Psoas muscle (tissue), 8 donors: ENCODE results near the gene TDO2. TPM values are rescaled to one million over a fixed set of nuclear protein-coding genes. Genes with fewer than 3 reads are reported as not detected.
"Not testable (repeated sequence)": the region's sequence is repeated elsewhere in the genome, so short reads cannot be mapped to it uniquely, and the experiment has no call there.

Experiments
- ATAC-seq, 4 donors: fragments of 200-7000 bp; cut with Tn5 transposase; one replicate each; pipeline ENCODE4 v1.9.1; 2020; ENCODE audit warnings: moderate library complexity in 3 of 4, mild to moderate bottlenecking in 2 of 4
- DNase-seq, 2 donors: peaks; one replicate each; pipeline ENCODE4 v3.0.0-alpha.2; 2020
- H3K27ac ChIP-seq: fragments of 200-600 bp; one replicate; pipeline ENCODE4 v1.8.0; 2022
- H3K27me3 ChIP-seq, 3 donors: fragments of 200-600 bp in 1 of 3; one replicate each; pipeline versions ENCODE4 v1.6.1 to v1.8.0; 2013 to 2022; ENCODE audit warnings: low read length in 2 of 3, mild to moderate bottlenecking in 2 of 3, moderate library complexity in 1 of 3; ENCODE audit not compliant: insufficient read depth in 3 of 3
- H3K36me3 ChIP-seq, 2 donors: fragments of 200-600 bp in 1 of 2; one replicate each; pipeline versions ENCODE4 v1.6.1 to v1.8.0; 2013 to 2022; ENCODE audit warnings: low read depth in 1 of 2, mild to moderate bottlenecking in 1 of 2, moderate library complexity in 1 of 2; ENCODE audit not compliant: insufficient read depth in 1 of 2
- H3K4me1 ChIP-seq: fragments of 200-600 bp; one replicate; pipeline ENCODE4 v1.8.0; 2022
- H3K4me3 ChIP-seq: fragments of 200-600 bp; one replicate; pipeline ENCODE4 v1.8.0; 2022; ENCODE audit warnings: mild to moderate bottlenecking
- H3K9me3 ChIP-seq: fragments of 200-600 bp; one replicate; pipeline ENCODE4 v1.8.0; 2022
- CTCF ChIP-seq: fragments of 200-600 bp; IDR thresholded peaks from one replicate; pipeline ENCODE4 v1.8.0; 2022; ENCODE audit warnings: antibody characterized with exemption
- WGBS, 3 donors: extraction: QIAGEN DNeasy Blood & Tissue Kit; methylation state at CpG; one replicate each; pipeline versions ENCODE4 v1.1.6 to v1.1.7; 2013; 5-methylcytosine and 5-hydroxymethylcytosine counted together
- intact Hi-C, 2 donors: fragments of 100-400 bp; cut with DNase I; formaldehyde crosslinking; loops; one replicate each; pipeline versions ENCODE4 v1.11.0 to v1.14.2; 2022
- polyA plus RNA-seq, 3 donors: library from polyadenylated mRNA; stranded (reverse); fragments of 200-250 nt; gene quantifications; one replicate each; pipeline ENCODE4 v1.2.3, GENCODE V29; 2013
- total RNA-seq, 4 donors: library from RNA; stranded (reverse); fragmentation: NEBNext Ultra II Directional in 2 of 4; extraction: Animal tissue kit (Norgen Biotek cat#: 25700) in 2 of 4; gene quantifications; one replicate each; pipeline versions ENCODE4 v1.2.1 to v1.2.4, GENCODE V29; 2021 to 2023
- donor health status: healthy with polysubstance abuse.
- donor health status: DM: no; HTN: no; CAD: no; lungs with moderate emphysema.
- donor health status: Bipolar disorder and iron deficiency.
- donor health status: healthy.
- donor health status: DM: yes; HTN: yes; CAD: no.
- donor health status: DM: no; HTN: no; CAD: no.
- donor health status: DM: no; HTN: no; CAD: no.
- donor health status: DM: yes; HTN: yes; CAD: no.

The TDO2 gene
- total and polyA plus RNA-seq, 7 donors = 0.04 to 0.35 (median 0.21) TPM; not detected in 4

- Histone ChIP-seq H3K4me1 (no peaks in the 10 kb centered on the region), H3K27ac (no peak overlapping the region), H3K9me3 (no peaks in the 10 kb centered on the region), H3K36me3 (no peaks in the 10 kb centered on the region), H3K27me3 (no peaks in the 10 kb centered on the region), H3K4me3 (no peak overlapping the region)
- DNase-seq = no peak
- ATAC-seq = no peak
- 91 to 100% (median 100%) methylated on average over 1 of the region's 1 CpG for WGBS, 3 donors
- TF ChIP-seq CTCF = no peak
- intact Hi-C loops = no loop called here
These were observed 18.1 kb downstream of the TDO2 start for GRCh38 chr4:155921597-155921996.

- Histone ChIP-seq H3K36me3 (peaks cover 0 to 5% of the 10 kb centered on the region in 2 donors), H3K9me3 (no peaks in the 10 kb centered on the region), H3K27ac (no peak overlapping the region), H3K27me3 (no peaks in the 10 kb centered on the region), H3K4me3 (no peak overlapping the region), H3K4me1 (no peaks in the 10 kb centered on the region)
- DNase-seq = no peak
- intact Hi-C loops = no loop called here
- WGBS, 3 donors = 40 to 73% (median 50%) methylated on average over 3 of the region's 3 CpGs
- TF ChIP-seq CTCF = no peak
- no peak for ATAC-seq
These were observed 21.1 kb downstream of the TDO2 start for GRCh38 chr4:155924637-155925036.

- no peak overlapping the region for H3K4me3 ChIP-seq
- intact Hi-C loops = no loop called here
- DNase-seq (no peak), ATAC-seq (no peak)
- H3K9me3 ChIP-seq = no peaks in the 10 kb centered on the region
- 96 to 100% (median 98%) methylated on average over 3 of the region's 3 CpGs for WGBS, 3 donors
- H3K4me1 ChIP-seq = no peaks in the 10 kb centered on the region
- H3K36me3 ChIP-seq = peaks cover 0 to 5% of the 10 kb centered on the region in 2 donors
- H3K27me3 ChIP-seq = no peaks in the 10 kb centered on the region
- H3K27ac ChIP-seq = no peak overlapping the region
- TF ChIP-seq CTCF = no peak
These were observed 26.3 kb downstream of the TDO2 start for GRCh38 chr4:155929833-155930232.

- Histone ChIP-seq H3K4me1 (no peaks in the 10 kb centered on the region), H3K4me3 (no peak overlapping the region), H3K36me3 (peaks cover 0 to 5% of the 10 kb centered on the region in 2 donors), H3K27ac (no peak overlapping the region), H3K27me3 (no peaks in the 10 kb centered on the region), H3K9me3 (no peaks in the 10 kb centered on the region)
- intact Hi-C loops = no loop called here
- DNase-seq (no peak), ATAC-seq (no peak)
- WGBS, 3 donors = 77 to 89% (median 88%) methylated on average over 2 of the region's 2 CpGs
- no peak for TF ChIP-seq CTCF
These were observed 26.8 kb downstream of the TDO2 start for GRCh38 chr4:155930330-155930729.

- no peak for TF ChIP-seq CTCF
- WGBS, 3 donors = 96 to 97% (median 97%) methylated on average over 4 of the region's 4 CpGs
- ATAC-seq (no peak), DNase-seq (no peak)
- Histone ChIP-seq H3K36me3 (peaks cover 0 to 5% of the 10 kb centered on the region in 2 donors), H3K4me1 (no peaks in the 10 kb centered on the region), H3K27me3 (no peaks in the 10 kb centered on the region), H3K9me3 (no peaks in the 10 kb centered on the region), H3K4me3 (no peak overlapping the region), H3K27ac (no peak overlapping the region)
- intact Hi-C loops = no loop called here
These were observed 28.1 kb downstream of the TDO2 start for GRCh38 chr4:155931634-155932033.

- H3K4me1 ChIP-seq, intact Hi-C loops, H3K27ac ChIP-seq, H3K27me3 ChIP-seq, H3K9me3 ChIP-seq, H3K36me3 ChIP-seq, ATAC-seq, H3K4me3 ChIP-seq, DNase-seq: not testable (repeated sequence)
- WGBS, 3 donors = 96 to 98% (median 96%) methylated on average over 4 of the region's 4 CpGs
These were observed 31.1 kb downstream of the TDO2 start for GRCh38 chr4:155934634-155935033.
